ENCODE results near the gene RANBP10.
"Not testable (repeated sequence)": the region's sequence is repeated elsewhere in the genome, so short reads cannot be mapped to it uniquely, and the experiment has no call there.

Gene RANBP10

GRCh38 chr16:67708368-67708771, 98.0 kb downstream of the RANBP10 start:
- no peak for DNase-seq

- DNase-seq: no peak
Observed at GRCh38 chr16:67707790-67708189, 98.6 kb downstream of the RANBP10 start.

GRCh38 chr16:67707210-67707609, 99.2 kb downstream of the RANBP10 start:
- DNase-seq: no peak

- DNase-seq: no peak
Observed at GRCh38 chr16:67704110-67704509, 102.2 kb downstream of the RANBP10 start.

GRCh38 chr16:67703626-67704025, 102.7 kb downstream of the RANBP10 start:
- DNase-seq: no peak

GRCh38 chr16:67702130-67702529, 104.2 kb downstream of the RANBP10 start:
- no peak for DNase-seq

- DNase-seq: no peak
Observed at GRCh38 chr16:67701420-67701819, 104.9 kb downstream of the RANBP10 start.

- no peak for DNase-seq
Observed at GRCh38 chr16:67699265-67699664, 107.1 kb downstream of the RANBP10 start.

GRCh38 chr16:67697422-67698185, 108.8 kb downstream of the RANBP10 start:
- no peak for DNase-seq

- no peak for DNase-seq
Observed at GRCh38 chr16:67694611-67695010, 111.7 kb downstream of the RANBP10 start.

GRCh38 chr16:67693517-67694285, 112.7 kb downstream of the RANBP10 start:
- not testable (repeated sequence) for DNase-seq

- no peak for DNase-seq
Observed at GRCh38 chr16:67685388-67686112, 120.8 kb downstream of the RANBP10 start.

GRCh38 chr16:67683767-67684166, 122.6 kb downstream of the RANBP10 start:
- no peak for DNase-seq

GRCh38 chr16:67679935-67680897, 126.1 kb downstream of the RANBP10 start:
- no peak for DNase-seq

- no peak for DNase-seq
Observed at GRCh38 chr16:67678354-67679023, 127.9 kb downstream of the RANBP10 start.

GRCh38 chr16:67677712-67678111, 128.6 kb downstream of the RANBP10 start:
- DNase-seq: no peak

- no peak for DNase-seq
Observed at GRCh38 chr16:67676939-67677338, 129.4 kb downstream of the RANBP10 start.

GRCh38 chr16:67676516-67676915, 129.8 kb downstream of the RANBP10 start:
- no peak for DNase-seq

- DNase-seq: no peak
Observed at GRCh38 chr16:67675999-67676398, 130.4 kb downstream of the RANBP10 start.

- DNase-seq: no peak
Observed at GRCh38 chr16:67675579-67675935, 130.8 kb downstream of the RANBP10 start.

GRCh38 chr16:67674851-67675578, 131.3 kb downstream of the RANBP10 start:
- no peak for DNase-seq

All from effector CD4-positive, alpha-beta T cell (primary cell).